Kidney capillary endothelial cell (primary cell): ENCODE measurements around the gene TJP2.
"Not testable (repeated sequence)": the region's sequence is repeated elsewhere in the genome, so short reads cannot be mapped to it uniquely, and the experiment has no call there.

Source experiments
- DNase-seq: peaks from one replicate; pipeline ENCODE4 v3.0.0-alpha.2; 2018; ENCODE audit warnings: low spot score

TJP2 gene

DNA sequence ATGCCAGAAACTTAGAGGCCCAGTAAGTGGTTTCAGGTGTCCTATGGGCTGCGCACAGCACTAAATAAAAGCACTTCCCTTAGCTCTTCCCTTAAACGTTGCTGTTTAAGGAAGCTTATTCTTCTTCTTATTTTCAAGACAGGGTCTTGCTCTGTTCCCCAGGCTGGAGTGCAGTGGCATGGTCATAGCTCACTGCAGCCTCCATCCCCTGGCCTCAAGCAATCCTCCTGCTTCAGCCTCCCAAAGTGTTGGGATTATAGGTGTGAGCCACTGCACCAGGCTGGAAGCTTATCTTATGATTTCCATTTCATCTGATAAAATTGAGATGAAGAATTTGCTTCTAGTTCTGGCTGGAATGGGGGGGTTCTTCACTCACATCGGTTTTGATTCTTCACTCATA, 15.6 kb upstream of the TJP2 start:
- no peak for DNase-seq

DNA sequence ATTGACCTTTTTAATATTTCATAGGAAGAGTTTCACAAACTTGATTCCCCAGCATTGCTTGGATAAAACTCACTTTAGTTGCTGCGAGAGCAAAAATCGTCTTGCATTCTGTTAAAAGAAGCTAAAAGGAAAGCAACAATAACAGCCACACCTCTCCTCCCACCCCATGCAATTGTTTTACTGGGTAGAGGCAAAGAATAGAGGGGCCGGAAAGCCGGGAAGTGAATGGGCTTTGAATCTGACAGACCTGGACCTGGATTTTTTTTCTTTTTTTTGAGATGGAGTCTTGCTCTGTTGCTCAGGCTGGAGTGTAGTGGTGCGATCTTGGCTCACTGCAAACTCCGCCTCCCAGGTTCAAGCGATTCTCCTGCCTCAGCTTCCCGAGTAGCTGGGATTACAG, 9.5 kb upstream of the TJP2 start:
- not testable (repeated sequence) for DNase-seq

DNA sequence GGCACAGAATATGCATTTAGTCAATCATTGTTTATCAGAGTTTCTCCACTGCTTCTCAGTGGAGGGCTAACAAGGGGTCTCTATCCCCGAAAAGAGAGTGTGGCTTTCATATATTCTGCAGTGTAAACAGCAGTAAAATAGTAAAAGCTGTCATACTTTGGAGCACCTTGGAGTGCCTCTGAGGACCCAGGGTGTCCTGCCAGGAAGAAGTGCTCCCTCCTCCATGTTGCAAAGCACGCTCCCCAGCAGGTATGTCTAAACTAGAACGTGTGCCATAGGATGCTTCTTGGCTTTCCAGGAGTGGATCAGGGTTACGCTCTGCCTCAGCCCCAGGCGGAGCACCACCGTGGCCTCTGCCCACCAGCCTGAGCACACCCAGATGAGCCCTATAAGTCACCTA, 8.5 kb upstream of the TJP2 start:
- no peak for DNase-seq

DNA sequence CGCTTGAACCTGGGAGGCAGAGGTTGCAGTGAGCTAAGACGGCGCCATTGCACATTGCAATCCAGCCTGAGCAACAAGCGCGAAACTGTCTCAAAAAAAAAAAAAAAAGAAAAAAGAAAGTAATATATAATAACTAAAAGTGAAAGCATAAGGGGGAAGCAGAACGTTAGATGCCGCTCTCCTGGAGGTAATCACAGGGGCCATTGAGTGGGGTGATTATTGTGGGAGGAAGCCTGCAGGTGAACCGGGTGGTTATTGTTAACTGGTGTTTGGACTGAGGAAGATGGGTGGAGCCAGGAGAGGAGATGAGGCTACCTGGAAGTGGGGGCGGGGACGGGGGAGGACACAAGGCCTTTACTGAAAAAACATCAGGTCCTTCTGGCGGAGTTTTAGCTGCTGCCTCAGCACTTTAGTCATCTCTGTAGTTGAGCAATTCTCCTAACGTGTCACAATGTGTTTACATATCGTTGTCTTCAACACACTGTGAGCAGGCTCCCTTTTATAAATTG, 5.3 kb upstream of the TJP2 start:
- no peak for DNase-seq

DNA sequence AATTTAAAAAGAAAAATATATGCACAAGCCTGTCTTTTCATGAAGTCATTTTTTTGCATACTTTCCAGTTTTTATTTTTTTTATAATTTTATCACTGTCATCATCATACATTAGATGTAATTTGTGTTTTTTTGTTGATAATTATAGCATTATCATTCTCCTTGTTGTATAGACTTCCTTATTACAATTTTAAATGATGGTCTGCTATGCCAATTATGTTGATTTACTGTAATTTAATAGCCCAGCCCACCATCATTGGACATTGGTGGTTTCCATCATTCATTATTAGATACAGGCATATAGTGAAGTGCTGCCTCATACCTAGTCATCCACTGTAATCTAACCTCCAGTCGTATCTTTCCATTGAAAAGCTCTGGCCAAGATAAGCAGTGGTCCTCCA, 3.8 kb upstream of the TJP2 start:
- DNase-seq: no peak

DNA sequence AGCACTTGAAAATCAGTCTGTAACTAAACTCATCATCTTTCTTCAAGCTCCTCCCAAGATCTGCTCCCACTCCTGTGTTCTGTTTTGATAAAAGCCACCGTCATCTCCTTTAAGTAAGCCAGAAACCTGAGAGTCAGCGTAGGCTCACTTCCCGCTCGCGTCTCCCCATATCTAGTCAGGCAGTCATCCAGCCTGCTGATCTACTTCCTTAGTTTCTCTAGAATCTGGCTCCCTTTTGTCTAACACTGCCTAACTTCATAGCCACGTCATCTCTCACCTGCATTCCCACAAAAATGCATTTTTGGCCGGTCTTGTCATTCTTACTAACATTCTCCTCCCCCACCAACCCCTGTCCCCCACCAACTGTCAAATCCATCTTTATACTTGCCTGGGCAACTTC, 3.0 kb upstream of the TJP2 start:
- no peak for DNase-seq

DNA sequence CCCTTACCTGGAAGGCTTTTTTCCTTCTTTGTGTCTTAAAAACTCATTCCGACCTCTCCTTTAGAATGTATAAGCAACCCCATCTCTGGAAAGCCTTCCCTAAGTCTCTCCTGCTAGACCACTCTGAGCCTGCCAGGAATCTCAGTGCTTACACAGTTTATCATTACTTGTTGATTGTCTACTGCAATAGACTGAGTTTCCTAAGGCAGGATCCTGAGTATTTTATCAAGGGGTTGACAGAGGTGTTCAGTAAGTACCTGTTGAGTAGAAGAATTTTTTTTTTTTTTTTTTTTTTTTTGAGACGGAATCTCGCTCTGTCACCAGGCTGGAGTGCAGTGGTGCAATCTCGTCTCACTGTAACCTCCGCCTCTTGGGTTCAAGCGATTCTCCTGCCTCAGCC, 2.6 kb upstream of the TJP2 start:
- no peak for DNase-seq

DNA sequence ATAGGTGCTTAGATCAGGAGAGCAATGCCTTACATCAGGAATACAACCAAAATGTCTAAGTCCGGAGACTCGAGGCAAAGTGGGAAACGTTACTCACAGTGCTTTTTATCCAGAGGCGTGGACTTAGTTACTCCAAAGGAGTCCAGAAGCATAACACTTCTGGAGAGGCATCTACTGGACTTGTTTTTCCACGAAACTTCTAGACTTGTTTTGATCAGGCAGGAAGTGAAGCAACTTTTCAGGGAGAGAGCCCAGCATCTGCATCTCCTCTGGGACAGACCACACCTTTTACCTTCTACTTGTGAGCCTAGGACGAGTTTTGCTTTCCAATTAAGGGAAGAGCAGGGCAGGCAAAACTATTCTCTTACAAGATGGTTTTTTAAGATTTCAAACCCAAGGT, 1.2 kb upstream of the TJP2 start:
- DNase-seq: no peak

DNA sequence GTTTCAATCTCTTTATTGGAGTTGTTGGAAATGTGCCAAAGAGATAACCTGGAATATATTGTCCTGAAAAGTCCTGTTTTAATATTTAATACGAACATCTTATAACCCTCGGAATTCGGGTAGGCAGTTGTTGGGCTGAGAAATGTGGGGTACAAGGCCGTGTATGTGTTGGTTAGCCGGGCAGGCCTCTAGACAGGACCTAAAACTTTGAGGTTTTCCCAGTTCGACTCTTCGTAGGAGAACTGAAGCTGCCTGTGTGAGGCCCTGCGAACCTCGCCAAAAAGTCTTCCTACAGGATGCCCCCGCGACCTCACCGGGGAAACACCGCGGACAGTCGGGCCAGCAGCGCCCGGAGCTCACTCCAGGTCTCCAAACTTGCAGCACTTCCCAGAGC, 583 bp upstream of the TJP2 start:
- no peak for DNase-seq

DNA sequence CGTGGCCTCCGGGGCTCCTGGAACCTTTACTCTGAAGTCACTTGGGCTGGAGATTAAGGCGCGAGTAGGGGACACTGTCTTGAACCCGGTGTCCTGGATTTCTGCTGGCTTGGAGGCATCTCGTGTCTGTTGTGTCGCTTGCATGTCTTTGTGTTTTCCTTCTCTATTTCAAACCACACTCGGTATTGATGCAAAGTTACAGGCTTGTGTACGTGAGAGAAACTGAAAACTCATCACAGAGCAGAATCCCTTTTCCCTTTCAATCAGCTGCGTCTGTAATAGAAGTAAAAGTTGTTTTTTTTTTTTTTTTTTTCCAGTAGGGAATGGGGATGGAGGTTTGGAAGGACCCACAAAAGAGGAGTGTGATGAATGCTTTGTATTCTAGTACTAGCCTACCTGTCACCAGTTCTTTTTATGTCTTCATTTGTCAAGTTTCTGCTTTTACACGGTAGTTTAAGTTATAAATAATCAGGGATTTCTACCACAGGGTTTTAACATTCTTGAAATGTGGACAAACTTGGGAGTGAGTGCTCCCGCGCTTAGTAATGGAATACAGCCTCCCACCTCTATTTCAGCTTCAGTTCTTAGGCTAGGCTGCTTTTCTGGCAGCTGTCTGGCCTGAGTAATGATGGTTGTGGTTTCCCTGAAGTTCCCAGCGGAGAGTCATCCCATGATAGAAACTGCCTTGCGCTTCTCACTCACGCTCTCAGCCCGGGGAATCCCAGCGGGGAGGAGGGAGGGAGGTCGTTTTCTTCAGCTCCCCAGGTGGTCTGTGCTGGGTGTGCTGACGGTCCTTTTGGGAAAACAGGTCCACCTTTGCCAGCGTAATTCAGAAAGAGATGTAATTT, 763 bp downstream of the TJP2 start:
- DNase-seq: no peak

DNA sequence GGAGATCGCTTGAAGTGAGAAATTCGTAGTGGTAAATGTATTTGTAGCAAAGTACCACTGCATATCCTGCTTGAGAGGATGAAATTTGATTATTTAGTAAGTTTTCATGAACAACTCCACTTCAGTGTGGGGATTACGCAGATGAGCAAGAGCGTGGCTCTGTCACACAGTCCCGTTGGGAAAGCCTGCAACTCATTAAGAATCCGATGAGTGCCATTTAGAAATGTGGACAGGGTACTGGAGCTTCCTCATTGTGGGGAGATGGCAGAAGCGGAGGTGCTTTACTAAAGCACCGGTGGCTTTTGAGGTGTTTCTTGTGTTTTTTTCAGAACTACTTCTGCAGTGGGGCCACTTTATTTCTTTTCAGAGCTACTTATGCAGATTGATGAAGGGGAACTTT, 1.4 kb downstream of the TJP2 start:
- no peak for DNase-seq

DNA sequence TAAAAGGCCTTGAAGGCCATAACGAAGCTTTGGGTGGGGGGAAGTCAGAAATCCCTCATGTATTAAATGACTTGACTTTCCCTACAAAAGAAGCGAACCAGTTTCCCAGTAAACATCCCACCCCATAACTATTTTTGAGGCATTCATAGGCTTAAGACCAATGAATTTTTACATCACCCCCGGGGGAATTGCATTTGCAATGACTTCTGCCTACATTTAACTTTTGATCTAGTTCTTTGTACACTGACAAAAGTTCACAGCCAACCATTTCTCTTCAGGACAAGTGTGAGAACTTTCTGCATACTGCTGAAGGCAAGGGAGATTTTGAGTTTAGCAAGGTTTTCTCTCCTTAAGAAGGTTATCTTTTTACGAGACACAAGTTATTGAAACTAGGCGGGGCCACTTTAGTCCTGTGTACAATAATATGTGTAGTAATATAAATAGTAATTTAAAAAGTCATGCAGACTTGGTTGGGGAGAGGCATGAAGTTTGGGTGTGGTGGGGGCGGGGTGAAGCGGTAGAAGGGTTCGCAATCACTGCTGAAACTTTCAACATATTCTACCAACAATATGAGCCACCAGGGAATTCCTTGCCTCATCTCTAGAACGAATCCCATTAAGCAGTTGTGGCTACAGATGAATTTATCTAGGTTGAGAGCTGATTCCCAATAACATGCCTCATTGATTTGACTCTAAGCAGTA, 2.5 kb downstream of the TJP2 start:
- DNase-seq: no peak

DNA sequence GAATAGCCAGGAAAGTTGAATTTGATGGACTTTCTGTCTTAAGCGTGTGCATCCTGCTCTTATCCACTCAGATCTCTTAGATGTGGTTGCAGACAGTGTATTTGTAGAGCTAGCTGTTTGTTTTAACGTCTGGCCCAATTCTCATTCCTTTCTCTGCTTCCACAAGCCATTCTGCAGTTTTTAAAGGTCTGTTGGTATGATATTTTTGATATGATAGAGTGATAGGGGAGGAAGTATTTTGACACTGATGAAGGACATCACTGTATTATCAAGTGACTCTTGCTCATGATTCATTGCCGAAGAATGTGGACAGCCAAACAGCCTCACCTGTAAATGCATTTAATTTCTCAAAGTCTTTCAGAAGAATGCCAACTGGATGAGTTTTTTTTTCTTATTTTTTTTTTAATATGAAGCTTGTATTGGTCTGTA, 4.5 kb downstream of the TJP2 start:
- DNase-seq: no peak

DNA sequence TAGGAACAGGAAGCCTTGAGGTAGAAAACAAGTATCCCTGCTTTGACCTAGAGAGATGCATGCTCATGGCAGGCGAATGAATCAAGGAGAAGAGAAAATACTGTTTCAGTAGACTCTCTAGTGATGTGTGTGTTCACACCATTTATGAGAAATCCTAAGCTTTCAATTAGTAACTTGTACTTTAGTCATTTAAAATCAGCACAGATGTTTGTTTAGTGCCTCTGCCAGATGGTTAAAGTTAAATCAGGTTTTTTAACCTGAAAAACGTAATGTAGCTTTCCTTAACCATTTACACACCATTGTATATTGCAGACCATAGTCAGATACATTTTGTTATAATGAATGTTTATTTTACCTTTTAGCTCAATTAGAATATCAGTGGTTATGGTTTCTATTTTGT, 5.0 kb downstream of the TJP2 start:
- no peak for DNase-seq

DNA sequence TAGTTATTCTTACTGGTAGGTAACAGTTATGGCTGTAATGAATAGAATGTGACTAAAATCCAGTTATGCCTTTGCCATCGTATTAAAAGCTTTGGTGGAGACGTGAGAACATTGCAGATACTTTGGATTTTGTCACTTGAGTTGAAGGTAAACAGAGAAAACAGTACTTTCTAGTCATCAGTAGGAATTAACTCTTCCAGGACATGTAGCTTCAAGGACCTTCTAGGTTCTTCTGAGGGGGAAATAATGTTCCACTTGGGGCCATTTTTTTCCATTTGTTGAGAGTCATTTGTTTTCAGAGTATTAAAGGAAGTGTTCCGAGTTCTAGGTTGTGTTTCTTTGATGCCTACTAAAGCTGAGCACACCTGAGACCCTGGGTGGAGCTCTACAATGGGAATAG, 6.1 kb downstream of the TJP2 start:
- DNase-seq: no peak

DNA sequence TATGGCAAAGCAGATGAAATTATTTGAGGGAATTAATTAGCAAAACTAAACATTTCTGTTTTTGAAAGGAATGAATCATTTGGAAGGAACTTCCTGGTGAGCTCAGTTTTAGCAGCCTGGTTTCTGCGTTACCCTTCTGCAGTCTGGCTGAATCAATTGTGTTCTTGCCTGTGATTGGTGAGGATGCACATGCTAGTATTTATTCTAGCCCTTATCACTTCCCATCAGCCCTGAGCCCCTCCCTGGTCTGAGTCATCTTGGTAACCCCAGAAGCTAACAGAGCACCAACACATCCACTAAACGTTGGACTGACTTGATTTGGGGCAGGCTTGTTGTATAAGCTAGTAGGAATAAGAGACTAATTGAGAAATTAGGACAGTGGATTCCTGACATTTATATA, 6.6 kb downstream of the TJP2 start:
- peak; percentile 98 for DNase-seq

DNA sequence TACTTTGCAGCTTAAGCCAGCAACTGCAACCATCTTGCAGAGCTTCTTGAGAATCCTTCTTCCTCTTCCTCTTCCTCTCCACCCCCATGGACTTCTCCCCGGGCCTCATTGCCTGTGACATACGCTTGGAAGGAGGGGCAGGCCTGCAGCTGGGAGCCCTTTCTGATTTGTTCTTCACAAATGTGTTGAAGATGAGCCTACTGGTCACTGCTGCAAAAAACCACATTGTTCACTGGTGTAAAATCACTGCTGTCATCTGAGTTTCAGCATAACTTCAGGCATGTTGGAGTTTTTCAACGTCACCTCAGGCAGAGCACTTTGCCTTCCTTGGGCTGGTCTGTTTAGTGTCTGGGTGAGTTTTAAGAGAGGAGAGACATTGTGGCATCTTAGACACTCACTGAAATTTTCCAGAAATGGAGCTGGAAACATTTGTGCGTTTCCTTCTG, 7.9 kb downstream of the TJP2 start:
- DNase-seq: no peak

DNA sequence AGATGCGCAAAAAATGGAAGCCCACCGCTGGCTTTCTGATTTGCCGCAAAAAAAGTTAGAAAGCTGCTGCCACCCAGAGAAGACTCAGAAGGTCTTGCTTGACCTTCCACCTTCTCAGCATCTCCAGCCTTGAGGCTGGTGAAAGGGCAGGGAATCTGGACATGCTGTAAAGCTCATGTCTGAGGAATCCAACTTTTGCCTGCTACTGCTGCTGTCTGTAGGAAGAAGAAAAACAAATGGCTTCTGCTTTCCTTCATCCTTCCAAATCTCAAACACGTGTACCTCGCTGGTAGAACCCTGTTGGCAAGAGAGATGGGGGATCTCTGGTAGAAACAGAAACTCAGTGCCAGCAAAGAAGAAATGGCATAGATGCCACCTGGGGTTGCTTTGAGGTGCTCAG, 10.2 kb downstream of the TJP2 start:
- DNase-seq: no peak

DNA sequence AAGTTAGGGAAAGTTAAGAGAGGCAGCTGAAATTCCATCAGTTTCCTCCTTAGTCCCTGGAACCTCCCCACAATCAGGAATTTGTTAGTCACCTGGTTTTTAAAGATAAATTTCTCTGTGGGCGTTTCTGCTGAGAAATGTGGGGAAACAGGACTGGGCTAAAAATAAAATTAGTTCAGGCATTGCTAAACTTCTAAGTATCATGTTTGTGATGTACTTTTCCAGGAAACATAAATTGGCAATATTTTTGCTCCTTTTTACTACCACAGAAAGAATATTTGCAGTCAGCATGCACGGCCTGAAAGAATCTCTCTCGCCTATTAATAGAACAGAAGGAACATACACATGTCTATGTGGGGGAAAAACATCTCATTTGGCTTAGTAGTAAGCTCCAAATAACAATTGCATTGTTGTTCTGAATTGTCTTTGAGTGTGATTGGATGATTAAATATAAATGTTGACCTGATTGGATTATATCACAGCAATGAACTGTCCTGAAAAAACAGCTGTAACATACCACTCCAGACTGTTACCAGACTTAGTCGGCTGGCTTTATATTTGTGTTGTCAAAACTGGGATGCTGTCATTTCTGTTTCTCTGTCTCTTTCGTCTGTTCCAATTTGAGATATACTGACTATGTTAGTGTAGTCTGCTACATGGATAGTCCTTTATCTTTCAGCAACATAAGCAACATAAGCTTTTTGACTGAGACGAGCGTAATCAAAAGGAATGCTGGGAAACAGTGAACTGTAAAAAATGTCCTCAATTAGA, 12.9 kb downstream of the TJP2 start:
- DNase-seq: no peak

DNA sequence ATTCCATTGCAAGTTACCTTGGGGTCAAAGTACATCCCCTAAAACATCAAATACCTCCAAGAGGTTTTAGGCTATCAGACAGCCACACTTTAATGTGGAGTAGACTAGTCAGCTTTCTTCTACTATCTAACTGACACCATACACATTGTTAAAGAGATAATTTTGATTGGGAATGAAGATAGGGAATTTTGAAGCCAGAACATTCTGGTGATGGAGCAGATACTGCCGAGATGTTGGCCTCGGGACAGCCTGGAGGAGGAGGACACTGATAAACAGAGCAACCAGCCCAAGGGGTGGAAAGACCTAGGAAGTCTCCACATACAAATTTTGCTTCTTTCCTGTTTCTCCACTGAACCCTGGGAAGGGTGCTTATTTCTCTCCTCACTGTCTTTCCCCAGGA, 14.9 kb downstream of the TJP2 start:
- no peak for DNase-seq

DNA sequence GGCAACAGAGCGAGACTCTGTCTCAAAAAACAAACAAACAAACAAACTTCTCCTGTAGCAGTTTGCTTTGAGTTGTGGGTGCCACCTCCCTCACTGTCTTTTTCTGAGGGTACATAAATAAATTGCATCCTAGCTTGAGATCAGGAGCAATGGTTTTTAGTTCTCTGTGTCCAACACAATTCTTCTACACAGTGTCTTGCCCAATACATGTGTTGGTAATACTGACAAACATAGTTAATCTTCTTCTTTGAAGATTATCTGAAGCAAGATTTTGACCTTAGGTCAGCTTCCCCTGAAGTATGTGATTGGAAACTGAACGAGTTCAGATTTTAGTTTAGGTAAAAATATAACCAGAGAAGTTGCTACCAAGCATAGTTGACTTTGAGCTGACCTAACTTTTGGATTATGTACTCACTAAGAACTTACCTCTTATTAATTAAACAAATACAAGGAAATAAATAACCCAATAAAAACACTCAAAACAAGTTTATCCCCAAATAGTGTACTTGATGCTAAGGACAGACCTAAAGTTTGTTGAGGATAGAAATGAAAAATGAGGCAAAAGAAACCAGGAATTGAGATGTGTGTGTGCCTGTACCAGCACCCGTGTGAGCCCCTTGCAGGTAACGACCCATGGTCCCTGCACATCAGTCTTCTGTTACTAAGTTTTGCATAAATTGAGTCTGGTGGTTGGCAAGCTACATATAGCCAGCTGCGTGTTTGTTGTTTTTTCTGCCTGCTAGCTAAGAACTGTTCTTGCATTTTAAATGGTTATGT, 16.2 kb downstream of the TJP2 start:
- DNase-seq: no peak

DNA sequence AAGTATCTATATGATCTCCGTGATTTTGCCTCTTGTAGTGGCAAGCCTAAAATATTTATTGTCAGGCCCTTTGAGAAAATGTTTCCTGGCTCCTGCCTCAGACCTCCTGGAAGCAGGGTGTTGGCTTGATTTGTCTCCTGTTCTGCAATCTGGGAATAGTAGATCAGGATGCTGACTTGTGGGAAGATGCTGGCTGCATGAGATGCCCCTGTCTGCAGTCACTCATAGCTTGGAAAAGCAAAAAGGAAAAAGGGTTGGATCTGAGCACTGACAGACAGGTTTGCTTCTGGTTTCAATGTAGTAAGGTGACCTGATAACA, 16.7 kb downstream of the TJP2 start:
- DNase-seq: no peak
